ENCODE data around the gene MBOAT2. TPM values are rescaled to one million over a fixed set of nuclear protein-coding genes. Genes with fewer than 3 reads are reported as not detected.

Gene MBOAT2
- total RNA-seq, 4 donors from 2014 or later, result 12.5 to 33.0 (median 20.7) TPM

- no peak for DNase-seq
- H3K4me3 ChIP-seq, result no peak overlapping the region
- H3K27me3 ChIP-seq, result no peaks in the 10 kb centered on the region
- H3K4me1 ChIP-seq, result no peaks in the 10 kb centered on the region
- no peaks in the 10 kb centered on the region for H3K36me3 ChIP-seq
- no peaks in the 10 kb centered on the region for H3K9me3 ChIP-seq
- H3K27ac ChIP-seq, result no peak overlapping the region
- TF ChIP-seq CTCF (IDR thresholded peaks at IDR 0.05) (no peak), POLR2A (IDR thresholded peaks at IDR 0.05) (no peak)
Observed at GRCh38 chr2:9030841-9031240, 27.4 kb upstream of the MBOAT2 start.

GRCh38 chr2:9030190-9030589 lies 26.7 kb upstream of the MBOAT2 start:
- H3K4me1 ChIP-seq, result no peaks in the 10 kb centered on the region
- H3K36me3 ChIP-seq, result no peaks in the 10 kb centered on the region
- no peaks in the 10 kb centered on the region for H3K27me3 ChIP-seq
- no peaks in the 10 kb centered on the region for H3K9me3 ChIP-seq
- H3K27ac ChIP-seq, result no peak overlapping the region
- H3K4me3 ChIP-seq, result no peak overlapping the region
- no peak for TF ChIP-seq POLR2A (IDR thresholded peaks at IDR 0.05)
- TF ChIP-seq CTCF (IDR thresholded peaks at IDR 0.05), result no peak
- peak in 1 of 3 donors; percentile 50 for DNase-seq

DNA sequence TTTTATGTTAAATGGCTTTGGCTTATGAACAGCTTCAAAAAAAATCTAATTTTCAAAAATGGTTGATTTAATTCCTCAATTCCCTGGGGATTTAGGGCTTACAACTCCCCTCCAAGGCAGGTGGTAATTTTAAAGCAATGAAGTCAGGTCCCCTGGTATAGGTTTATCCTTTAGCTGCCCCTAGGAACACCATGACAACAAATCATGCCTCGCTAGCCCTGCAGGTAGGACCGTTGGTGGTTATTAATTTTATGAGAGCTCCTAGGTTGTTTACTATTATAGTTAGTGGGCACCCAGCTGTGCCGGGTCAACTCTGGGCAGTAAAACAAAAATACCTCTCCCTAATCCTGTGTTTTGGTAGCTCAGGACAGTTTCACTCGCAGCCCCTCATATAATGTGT lies 26.2 kb upstream of the MBOAT2 start:
- no peak overlapping the region for H3K4me3 ChIP-seq
- no peaks in the 10 kb centered on the region for H3K4me1 ChIP-seq
- no peak for DNase-seq
- H3K27ac ChIP-seq, result no peak overlapping the region
- H3K27me3 ChIP-seq, result no peaks in the 10 kb centered on the region
- TF ChIP-seq POLR2A (IDR thresholded peaks at IDR 0.05) (no peak), CTCF (IDR thresholded peaks at IDR 0.05) (no peak)
- no peaks in the 10 kb centered on the region for H3K9me3 ChIP-seq
- H3K36me3 ChIP-seq, result no peaks in the 10 kb centered on the region

DNA sequence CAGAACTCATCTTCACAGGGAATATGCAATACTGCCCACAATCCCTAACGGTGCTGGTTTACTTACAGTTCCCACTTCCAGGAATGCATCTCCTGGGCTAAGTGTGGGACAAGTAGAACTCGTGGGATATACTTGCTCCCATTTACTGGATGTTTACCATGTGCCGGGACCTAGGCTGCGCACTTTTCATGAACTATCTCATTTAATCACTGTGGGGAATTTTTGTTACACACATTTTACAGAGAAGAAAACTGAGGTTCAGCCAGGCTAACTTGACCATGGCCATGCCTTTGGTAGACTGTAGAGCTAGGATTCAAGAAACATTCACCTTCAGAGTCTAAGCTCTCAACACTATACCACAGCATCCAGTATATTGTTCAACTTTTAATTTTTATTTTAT lies 24.4 kb upstream of the MBOAT2 start:
- no peaks in the 10 kb centered on the region for H3K4me1 ChIP-seq
- no peaks in the 10 kb centered on the region for H3K36me3 ChIP-seq
- DNase-seq, result no peak
- no peak overlapping the region for H3K27ac ChIP-seq
- TF ChIP-seq CTCF (IDR thresholded peaks at IDR 0.05), result no peak
- no peak for TF ChIP-seq POLR2A (IDR thresholded peaks at IDR 0.05)
- H3K9me3 ChIP-seq, result no peaks in the 10 kb centered on the region
- H3K4me3 ChIP-seq, result no peak overlapping the region
- no peaks in the 10 kb centered on the region for H3K27me3 ChIP-seq

- no peak for DNase-seq
- Histone ChIP-seq H3K27me3 (no peaks in the 10 kb centered on the region), H3K4me3 (no peak overlapping the region), H3K9me3 (no peaks in the 10 kb centered on the region), H3K36me3 (no peaks in the 10 kb centered on the region), H3K27ac (no peak overlapping the region), H3K4me1 (no peaks in the 10 kb centered on the region)
- no peak for TF ChIP-seq POLR2A (IDR thresholded peaks at IDR 0.05)
- no peak for TF ChIP-seq CTCF (IDR thresholded peaks at IDR 0.05)
Observed at GRCh38 chr2:9025746-9026145, 22.3 kb upstream of the MBOAT2 start.

DNA sequence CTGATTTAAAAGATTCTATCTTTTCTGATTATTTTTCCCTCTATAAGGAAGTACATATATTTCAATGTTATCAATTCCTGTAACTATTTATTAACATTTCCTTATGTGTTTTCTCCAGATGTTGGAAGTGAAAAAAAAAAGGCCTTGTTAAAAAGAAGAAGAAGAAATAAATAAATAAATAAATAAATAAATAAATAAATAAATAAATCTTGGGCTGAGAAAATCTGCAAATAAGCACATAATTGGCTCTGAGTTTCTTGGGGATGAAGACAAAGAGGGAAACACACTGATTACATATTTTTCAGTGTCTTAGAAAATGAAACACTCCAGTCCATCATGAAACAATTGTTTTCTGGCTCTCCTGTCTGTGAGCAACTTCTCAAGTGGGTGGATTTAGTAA lies 21.1 kb upstream of the MBOAT2 start:
- TF ChIP-seq CTCF (IDR thresholded peaks at IDR 0.05) (no peak), POLR2A (IDR thresholded peaks at IDR 0.05) (no peak)

More for the DNA sequence above, 21.1 kb upstream of the MBOAT2 start:
- H3K4me1 ChIP-seq, result no peaks in the 10 kb centered on the region
- no peaks in the 10 kb centered on the region for H3K27me3 ChIP-seq
- H3K4me3 ChIP-seq, result no peak overlapping the region
- no peak for DNase-seq
- H3K9me3 ChIP-seq, result no peaks in the 10 kb centered on the region
- no peaks in the 10 kb centered on the region for H3K36me3 ChIP-seq
- H3K27ac ChIP-seq, result no peak overlapping the region
